ENCODE results near the gene PSMC5.

The PSMC5 gene

GRCh38 chr17:63819585-63820537, 7.4 kb upstream of the PSMC5 start:
- DNase-seq (ENCODE audit: low read depth), result no peak
- H3K4me3 ChIP-seq (ENCODE audit: low read length), result no peak overlapping the region

GRCh38 chr17:63820963-63821561, 6.2 kb upstream of the PSMC5 start:
- no peak for DNase-seq (ENCODE audit: low read depth)
- H3K4me3 ChIP-seq (ENCODE audit: low read length), result no peak overlapping the region
- no peak for TF ChIP-seq CTCF (IDR thresholded peaks at IDR 0.05; ENCODE audit: insufficient read depth, low read depth, low read length, missing control alignments)

More at GRCh38 chr17:63819585-63820537, 7.4 kb upstream of the PSMC5 start:
- no peak for TF ChIP-seq CTCF (IDR thresholded peaks at IDR 0.05; ENCODE audit: insufficient read depth, low read depth, low read length, missing control alignments)

- DNase-seq (ENCODE audit: low read depth), result no peak
- no peak overlapping the region for H3K4me3 ChIP-seq (ENCODE audit: low read length)
- TF ChIP-seq CTCF (IDR thresholded peaks at IDR 0.05; ENCODE audit: insufficient read depth, low read depth, low read length, missing control alignments), result no peak
Observed at GRCh38 chr17:63821804-63822203, 5.4 kb upstream of the PSMC5 start.

GRCh38 chr17:63822537-63822936, 4.7 kb upstream of the PSMC5 start:
- H3K4me3 ChIP-seq (ENCODE audit: low read length), result no peak overlapping the region
- DNase-seq (ENCODE audit: low read depth), result no peak
- no peak for TF ChIP-seq CTCF (IDR thresholded peaks at IDR 0.05; ENCODE audit: insufficient read depth, low read depth, low read length, missing control alignments)

GRCh38 chr17:63823659-63824331, 3.4 kb upstream of the PSMC5 start:
- H3K4me3 ChIP-seq (ENCODE audit: low read length), result no peak overlapping the region
- DNase-seq (ENCODE audit: low read depth), result no peak
- no peak for TF ChIP-seq CTCF (IDR thresholded peaks at IDR 0.05; ENCODE audit: insufficient read depth, low read depth, low read length, missing control alignments)

GRCh38 chr17:63824362-63824761, 2.9 kb upstream of the PSMC5 start:
- no peak for DNase-seq (ENCODE audit: low read depth)
- TF ChIP-seq CTCF (IDR thresholded peaks at IDR 0.05; ENCODE audit: insufficient read depth, low read depth, low read length, missing control alignments), result no peak
- H3K4me3 ChIP-seq (ENCODE audit: low read length), result no peak overlapping the region
